OCI-LY7 (cell line): ENCODE data around the gene TAF3. TPM values are rescaled to one million over a fixed set of nuclear protein-coding genes. Genes with fewer than 3 reads are reported as not detected.

Experiments
- BruUV-seq: library from RNA; stranded (reverse); fragments of 400-500 nt; replicated peaks from 2 replicates; lab custom pipeline; 2021; lab: Mats Ljungman, UMichigan
- CTCF ChIA-PET: fragments of 300-600 bp; sonication (Branson Sonifier 250); formaldehyde crosslinking; loops from one replicate; lab custom pipeline; 2022; ENCODE audit warnings: antibody characterized with exemption; ENCODE audit not compliant: unreplicated experiment; lab: Charles Lee
- POLR2A ChIA-PET: fragments of 300-600 bp; sonication (Branson Sonifier 250); formaldehyde crosslinking; loops from one replicate; lab custom pipeline; 2022; ENCODE audit warnings: antibody characterized with exemption; lab: Charles Lee
- DNase-seq: peaks from one replicate; pipeline ENCODE4 v3.0.0-alpha.2; 2015; ENCODE audit warnings: low spot score
- H2AFZ ChIP-seq: fragments of 200-600 bp; sonication (generic), shearing (Covaris generic); 2 replicates; pipeline ENCODE4 v1.6.1; 2014; ENCODE audit warnings: mild to moderate bottlenecking, antibody characterized with exemption, low read length, moderate library complexity
- H3K27ac ChIP-seq: fragments of 200-600 bp; sonication (generic); 2 replicates; pipeline ENCODE4 v1.5.1; 2014; ENCODE audit warnings: mixed run types, low read depth, mild to moderate bottlenecking, moderate library complexity, low read length, inconsistent platforms; ENCODE audit not compliant: poor library complexity, severe bottlenecking
- H3K36me3 ChIP-seq: fragments of 200-600 bp; sonication (generic); 2 replicates; pipeline ENCODE4 v1.6.1; 2014; ENCODE audit warnings: mild to moderate bottlenecking, antibody characterized with exemption, low read length, moderate library complexity, mixed read lengths; ENCODE audit not compliant: insufficient read depth
- H3K4me1 ChIP-seq: fragments of 200-600 bp; sonication (generic); 2 replicates; pipeline ENCODE4 v1.5.1; 2014; ENCODE audit warnings: mild to moderate bottlenecking, low read length; ENCODE audit not compliant: insufficient read depth, poor library complexity, severe bottlenecking
- H3K4me2 ChIP-seq: fragments of 200-600 bp; sonication (generic); 2 replicates; pipeline ENCODE4 v1.6.1; 2014; ENCODE audit warnings: mild to moderate bottlenecking, low read length
- H3K4me3 ChIP-seq: fragments of 200-600 bp; sonication (generic); 2 replicates; pipeline ENCODE4 v1.5.1; 2014; ENCODE audit warnings: mild to moderate bottlenecking, low read depth, low read length; ENCODE audit not compliant: poor library complexity, severe bottlenecking
- H3K79me2 ChIP-seq: fragments of 200-600 bp; sonication (generic); 2 replicates; pipeline ENCODE4 v1.6.1; 2016; ENCODE audit warnings: low read depth, mild to moderate bottlenecking, low read length, moderate library complexity, mixed read lengths; ENCODE audit not compliant: insufficient read depth
- H3K9me2 ChIP-seq: fragments of 200-600 bp; sonication (generic); 2 replicates; pipeline ENCODE4 v1.6.1; 2016; ENCODE audit warnings: mild to moderate bottlenecking, low read length, mixed read lengths; ENCODE audit not compliant: insufficient read depth
- H3K9me3 ChIP-seq: fragments of 200-600 bp; sonication (generic); 2 replicates; pipeline ENCODE4 v1.6.1; 2014; ENCODE audit warnings: mild to moderate bottlenecking, mixed run types, low read length, mixed read lengths
- H4K20me1 ChIP-seq: fragments of 200-600 bp; sonication (generic); 2 replicates; pipeline ENCODE4 v1.6.1; 2014; ENCODE audit warnings: mild to moderate bottlenecking, antibody characterized with exemption, low read length, moderate library complexity, mixed read lengths; ENCODE audit not compliant: insufficient read depth
- EZH2phosphoT487 ChIP-seq: fragments of 200-600 bp; sonication (generic); IDR thresholded peaks from 2 replicates; pipeline ENCODE4 v1.6.1; 2018; ENCODE audit warnings: low read depth, borderline replicate concordance, mild to moderate bottlenecking, mixed run types, antibody characterized with exemption, low read length, moderate library complexity, mixed read lengths
- intact Hi-C: fragments of 100-400 bp; cut with micrococcal nuclease; formaldehyde crosslinking; loops from one replicate; pipeline ENCODE4 v1.10.0; 2022; ENCODE audit not compliant: unreplicated experiment
- total RNA-seq, 2 experiments: library from RNA; depleted of rRNA in 1 of 2; stranded (reverse); fragments of >200 nt in 1 of 2; shearing (Covaris generic) in 1 of 2; gene quantifications; 2 replicates each; pipeline ENCODE4 v1.2.3, GENCODE V29; 2014 to 2022
- TF ChIP-seq, protein P1 (sequence below): fragments of 200-600 bp; sonication (generic); conservative IDR thresholded peaks from 2 replicates; pipeline ENCODE4 v1.5.1; 2014; ENCODE audit warnings: mild to moderate bottlenecking, antibody characterized with exemption, low read length, moderate library complexity, mixed read lengths

Gene TAF3
- total RNA-seq, 2 experiments from 2014 or later, result 3.8 to 11.1 TPM

DNA sequence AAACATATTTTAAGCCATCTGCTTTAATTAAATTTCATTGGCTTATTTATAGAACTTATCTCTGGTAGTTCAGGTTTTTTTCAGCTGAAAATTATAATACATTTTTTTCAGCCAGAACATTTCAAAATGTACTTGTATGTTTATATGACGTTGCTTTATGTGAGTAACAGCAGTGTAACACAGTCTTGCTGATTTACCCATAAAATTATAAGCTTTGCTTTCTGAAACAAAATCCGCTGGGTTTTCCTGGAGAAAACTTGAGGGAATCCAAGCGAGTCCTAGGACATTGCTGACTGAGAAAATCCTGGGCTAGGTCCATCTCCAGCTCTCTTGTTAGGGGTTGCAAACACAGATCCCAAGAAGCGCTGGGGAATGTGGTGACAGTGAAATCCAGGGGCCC is 124.0 kb downstream of the TAF3 start:
- intact Hi-C loops, result no loop called here
- no peaks in the 10 kb centered on the region for H4K20me1 ChIP-seq
- ChIA-PET CTCF (no interaction called here), POLR2A (interaction anchor here (0.6 to 1.0 kb wide), 3 partner anchors 27 to 1454 kb away, joined by 3 to 5 read pairs (median 4); no protein-coding TSS in a partner anchor)
- no peak overlapping the region for H3K4me2 ChIP-seq
- no peak overlapping the region for H2AFZ ChIP-seq
- no peaks in the 10 kb centered on the region for H3K9me2 ChIP-seq
- H3K4me3 ChIP-seq, result no peak overlapping the region
- BruUV-seq, result no TSS peak
- H3K79me2 ChIP-seq, result no peaks in the 10 kb centered on the region
- TF ChIP-seq, protein P1, sequence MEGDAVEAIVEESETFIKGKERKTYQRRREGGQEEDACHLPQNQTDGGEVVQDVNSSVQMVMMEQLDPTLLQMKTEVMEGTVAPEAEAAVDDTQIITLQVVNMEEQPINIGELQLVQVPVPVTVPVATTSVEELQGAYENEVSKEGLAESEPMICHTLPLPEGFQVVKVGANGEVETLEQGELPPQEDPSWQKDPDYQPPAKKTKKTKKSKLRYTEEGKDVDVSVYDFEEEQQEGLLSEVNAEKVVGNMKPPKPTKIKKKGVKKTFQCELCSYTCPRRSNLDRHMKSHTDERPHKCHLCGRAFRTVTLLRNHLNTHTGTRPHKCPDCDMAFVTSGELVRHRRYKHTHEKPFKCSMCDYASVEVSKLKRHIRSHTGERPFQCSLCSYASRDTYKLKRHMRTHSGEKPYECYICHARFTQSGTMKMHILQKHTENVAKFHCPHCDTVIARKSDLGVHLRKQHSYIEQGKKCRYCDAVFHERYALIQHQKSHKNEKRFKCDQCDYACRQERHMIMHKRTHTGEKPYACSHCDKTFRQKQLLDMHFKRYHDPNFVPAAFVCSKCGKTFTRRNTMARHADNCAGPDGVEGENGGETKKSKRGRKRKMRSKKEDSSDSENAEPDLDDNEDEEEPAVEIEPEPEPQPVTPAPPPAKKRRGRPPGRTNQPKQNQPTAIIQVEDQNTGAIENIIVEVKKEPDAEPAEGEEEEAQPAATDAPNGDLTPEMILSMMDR, result no peak
- TF ChIP-seq EZH2phosphoT487, result no peak
- H3K36me3 ChIP-seq, result no peaks in the 10 kb centered on the region
- H3K9me3 ChIP-seq, result no peaks in the 10 kb centered on the region
- DNase-seq, result no peak
- no peaks in the 10 kb centered on the region for H3K4me1 ChIP-seq
- no peak overlapping the region for H3K27ac ChIP-seq

DNA sequence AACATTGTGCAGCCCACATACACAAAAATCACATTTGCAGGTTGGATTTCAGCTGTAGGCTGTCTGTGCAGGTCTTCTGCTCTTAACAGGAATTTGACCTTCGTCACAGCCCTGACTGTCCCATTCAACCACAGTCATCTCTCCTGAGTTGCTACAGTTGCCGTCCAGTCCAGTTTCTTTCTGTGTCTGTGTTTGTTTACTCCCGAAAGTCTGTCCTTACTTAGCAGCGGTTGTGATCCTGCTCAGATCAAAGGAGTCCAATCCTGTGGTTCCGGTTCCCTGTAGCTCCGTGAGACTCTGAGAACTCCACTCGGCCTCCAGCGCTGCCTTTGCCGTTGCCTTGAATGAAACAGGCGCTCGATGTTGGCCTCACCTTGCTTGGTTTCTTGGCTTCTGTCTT is 124.6 kb downstream of the TAF3 start:
- H3K27ac ChIP-seq, result no peak overlapping the region
- no peak overlapping the region for H2AFZ ChIP-seq
- POLR2A ChIA-PET, result no interaction called here
- H3K36me3 ChIP-seq, result no peaks in the 10 kb centered on the region
- intact Hi-C loops, result no loop called here
- no peak for DNase-seq
- H4K20me1 ChIP-seq, result no peaks in the 10 kb centered on the region
- BruUV-seq, result no TSS peak
- CTCF ChIA-PET, result no interaction called here
- no peak for TF ChIP-seq EZH2phosphoT487
- TF ChIP-seq, protein P1, result no peak
- H3K4me1 ChIP-seq, result no peaks in the 10 kb centered on the region
- H3K9me2 ChIP-seq, result no peaks in the 10 kb centered on the region
- no peak overlapping the region for H3K4me2 ChIP-seq
- no peaks in the 10 kb centered on the region for H3K79me2 ChIP-seq
- no peaks in the 10 kb centered on the region for H3K9me3 ChIP-seq
- H3K4me3 ChIP-seq, result no peak overlapping the region

DNA sequence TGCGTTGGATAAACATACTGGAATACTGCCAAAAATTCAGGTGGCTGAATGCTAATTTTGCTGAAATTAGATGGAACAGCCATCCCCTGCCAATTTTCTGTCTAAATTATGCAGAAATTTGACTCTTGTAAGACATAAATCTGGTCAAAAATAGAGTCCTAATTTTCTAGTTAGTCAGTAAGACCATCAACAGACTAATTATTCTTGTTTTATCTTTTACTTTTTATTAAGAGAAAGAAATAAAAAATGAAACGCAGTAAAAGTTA is 125.8 kb downstream of the TAF3 start:
- intact Hi-C loops, result no loop called here
- H3K4me3 ChIP-seq, result no peak overlapping the region
- no peaks in the 10 kb centered on the region for H3K36me3 ChIP-seq
- no peaks in the 10 kb centered on the region for H3K9me3 ChIP-seq
- H4K20me1 ChIP-seq, result no peaks in the 10 kb centered on the region
- ChIA-PET POLR2A (no interaction called here), CTCF (no interaction called here)
- H3K79me2 ChIP-seq, result no peaks in the 10 kb centered on the region
- H2AFZ ChIP-seq, result no peak overlapping the region
- H3K27ac ChIP-seq, result no peak overlapping the region
- H3K4me2 ChIP-seq, result no peak overlapping the region
- no peak for DNase-seq
- no TSS peak for BruUV-seq
- H3K4me1 ChIP-seq, result no peaks in the 10 kb centered on the region
- TF ChIP-seq, protein P1, result no peak
- no peaks in the 10 kb centered on the region for H3K9me2 ChIP-seq
